Measurements from ENCODE around the gene DENND1A.

The DENND1A gene

GRCh38 chr9:123354806-123355508 lies 575.0 kb downstream of the DENND1A start:
- DNase-seq (ENCODE audit: low spot score), result no peak

- peak; percentile 36 for DNase-seq (ENCODE audit: low spot score)
These were observed 575.8 kb downstream of the DENND1A start for GRCh38 chr9:123353984-123354591.

GRCh38 chr9:123353041-123353440 lies 576.9 kb downstream of the DENND1A start:
- no peak for DNase-seq (ENCODE audit: low spot score)

DNA sequence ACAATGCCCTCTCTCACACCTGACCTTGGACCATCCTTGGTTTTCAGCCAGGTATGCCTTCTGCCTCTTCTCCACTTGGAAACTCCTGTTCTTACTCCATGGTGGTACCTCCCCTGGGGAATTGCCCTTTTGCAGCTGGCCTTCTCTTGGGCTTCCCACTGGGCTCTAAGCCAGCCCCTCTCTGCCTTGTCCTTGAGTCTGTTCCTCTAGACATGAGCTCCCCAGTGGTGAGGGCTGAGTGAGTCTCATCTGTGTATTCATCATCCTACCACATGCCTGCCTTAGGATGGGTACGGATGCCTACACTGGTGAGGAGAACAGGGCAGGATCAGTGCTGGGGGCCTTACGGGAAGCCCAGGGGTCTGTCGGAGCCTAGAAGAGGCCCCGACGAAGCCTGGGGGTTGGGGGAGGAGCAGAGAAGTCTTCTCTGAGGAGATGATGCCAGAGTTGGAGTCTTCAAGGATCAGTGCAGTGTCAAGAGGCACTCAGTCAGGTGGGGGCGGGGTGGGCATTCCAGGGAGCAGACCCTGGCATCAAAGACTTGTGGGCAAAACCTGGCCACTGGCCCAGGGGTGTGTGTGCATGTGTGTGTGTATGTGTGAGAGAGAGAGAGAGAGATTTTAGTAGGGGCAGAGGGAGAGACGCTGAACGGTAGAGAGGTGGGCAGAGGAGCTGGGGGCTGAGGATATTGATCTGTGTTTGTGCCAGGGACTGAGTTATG lies 579.2 kb downstream of the DENND1A start:
- DNase-seq (ENCODE audit: low spot score), result no peak

DNA sequence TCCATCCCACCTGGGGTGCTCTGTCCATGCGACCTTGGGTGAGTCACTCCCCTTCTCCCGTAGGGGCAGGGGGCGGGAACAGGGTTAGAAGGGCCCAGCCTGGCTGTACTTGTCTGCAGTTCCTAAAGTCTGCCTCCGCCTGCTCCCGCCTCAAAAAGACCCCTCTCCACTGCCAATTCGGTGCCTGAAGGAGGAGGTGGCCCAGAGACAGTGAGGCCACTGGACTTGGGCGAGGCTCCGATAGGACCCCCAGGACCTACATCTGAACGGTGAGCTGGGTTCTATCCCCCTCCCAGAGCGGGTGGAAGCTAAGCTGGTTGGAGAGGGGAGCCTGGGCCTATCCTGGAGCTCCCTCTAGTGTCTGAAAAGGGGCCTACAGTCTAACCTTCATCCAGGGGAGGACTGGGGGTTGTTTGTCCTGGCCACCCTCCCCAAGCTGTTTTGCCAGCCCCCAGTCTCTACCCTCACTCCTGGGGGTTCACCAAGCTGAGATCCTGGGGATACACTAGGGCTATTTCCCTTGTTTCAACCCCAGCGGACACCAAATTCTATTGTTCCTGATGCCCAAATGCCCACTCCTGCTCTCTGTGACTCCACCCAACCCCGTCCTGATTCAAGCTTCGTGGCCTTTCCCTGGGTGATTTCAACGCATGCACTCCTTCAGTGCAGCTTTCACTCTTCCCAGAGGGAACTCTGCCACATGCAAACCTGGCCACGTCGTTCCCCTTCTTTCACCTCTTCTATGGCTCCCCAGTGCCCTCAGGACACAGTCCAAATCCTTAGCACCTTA lies 580.0 kb downstream of the DENND1A start:
- DNase-seq (ENCODE audit: low spot score), result peak; percentile 62

GRCh38 chr9:123349033-123349432 lies 580.9 kb downstream of the DENND1A start:
- no peak for DNase-seq (ENCODE audit: low spot score)

- DNase-seq (ENCODE audit: low spot score), result no peak
These were observed 581.5 kb downstream of the DENND1A start for GRCh38 chr9:123348317-123348992.

GRCh38 chr9:123347289-123348060 lies 582.5 kb downstream of the DENND1A start:
- no peak for DNase-seq (ENCODE audit: low spot score)

DNA sequence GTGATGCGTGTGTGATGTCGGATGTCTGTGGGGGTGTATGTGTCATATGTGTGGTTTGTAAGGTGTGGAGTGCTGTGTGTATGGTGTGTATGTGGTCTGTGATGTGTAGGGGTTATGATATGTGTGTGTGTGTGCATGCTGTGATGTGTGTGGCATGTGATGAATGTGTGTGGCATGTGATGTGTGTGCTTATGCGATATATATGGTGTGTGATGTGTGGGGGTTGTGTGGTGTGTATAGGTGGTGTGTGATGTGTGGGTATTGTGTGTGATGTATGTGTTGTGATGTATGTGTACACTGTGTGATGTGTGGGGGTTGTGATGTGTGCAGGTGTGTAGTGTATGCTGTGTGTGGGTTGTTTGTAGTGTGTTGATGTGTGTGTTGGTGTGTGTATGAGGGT lies 583.1 kb downstream of the DENND1A start:
- DNase-seq (ENCODE audit: low spot score), result no peak

GRCh38 chr9:123346026-123346425 lies 583.9 kb downstream of the DENND1A start:
- no peak for DNase-seq (ENCODE audit: low spot score)

GRCh38 chr9:123345567-123345955 lies 584.4 kb downstream of the DENND1A start:
- no peak for DNase-seq (ENCODE audit: low spot score)

DNA sequence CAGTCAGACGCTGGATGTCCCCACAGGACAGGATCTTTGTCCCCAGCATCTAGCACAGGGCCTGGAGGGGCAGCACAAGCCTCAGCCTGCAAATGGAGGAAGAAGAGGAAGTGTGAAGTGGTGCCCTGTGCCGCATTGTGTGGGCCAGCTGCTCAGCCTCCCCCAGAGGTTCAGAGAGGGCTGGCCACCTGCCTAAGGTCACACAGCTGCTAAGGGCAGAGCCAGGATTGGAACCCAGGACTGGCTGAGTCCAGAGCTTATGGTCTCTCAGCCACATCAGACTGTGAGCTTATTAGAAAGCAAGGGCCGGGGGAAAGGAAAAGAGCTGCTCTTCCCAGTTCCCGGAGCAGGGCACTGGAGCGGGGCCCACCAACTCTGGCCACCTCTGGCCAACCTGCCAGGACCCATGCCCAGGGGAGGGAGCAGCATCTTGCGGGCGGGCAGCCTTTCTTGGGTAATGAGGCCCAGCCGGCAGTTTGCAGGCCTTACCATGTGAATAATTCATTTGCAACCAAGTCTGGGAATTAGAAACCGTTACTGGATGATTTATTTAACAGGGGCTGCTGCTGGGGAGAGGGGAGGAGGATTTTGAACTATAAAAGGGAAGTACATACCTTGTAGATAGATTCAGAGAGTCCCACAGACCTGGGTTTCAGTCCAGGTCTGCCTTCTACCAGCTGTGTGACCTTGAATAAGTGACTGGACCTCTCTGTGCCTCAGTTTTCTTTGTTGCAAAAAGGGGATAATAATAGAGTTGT lies 585.6 kb downstream of the DENND1A start:
- DNase-seq (ENCODE audit: low spot score), result no peak

DNA sequence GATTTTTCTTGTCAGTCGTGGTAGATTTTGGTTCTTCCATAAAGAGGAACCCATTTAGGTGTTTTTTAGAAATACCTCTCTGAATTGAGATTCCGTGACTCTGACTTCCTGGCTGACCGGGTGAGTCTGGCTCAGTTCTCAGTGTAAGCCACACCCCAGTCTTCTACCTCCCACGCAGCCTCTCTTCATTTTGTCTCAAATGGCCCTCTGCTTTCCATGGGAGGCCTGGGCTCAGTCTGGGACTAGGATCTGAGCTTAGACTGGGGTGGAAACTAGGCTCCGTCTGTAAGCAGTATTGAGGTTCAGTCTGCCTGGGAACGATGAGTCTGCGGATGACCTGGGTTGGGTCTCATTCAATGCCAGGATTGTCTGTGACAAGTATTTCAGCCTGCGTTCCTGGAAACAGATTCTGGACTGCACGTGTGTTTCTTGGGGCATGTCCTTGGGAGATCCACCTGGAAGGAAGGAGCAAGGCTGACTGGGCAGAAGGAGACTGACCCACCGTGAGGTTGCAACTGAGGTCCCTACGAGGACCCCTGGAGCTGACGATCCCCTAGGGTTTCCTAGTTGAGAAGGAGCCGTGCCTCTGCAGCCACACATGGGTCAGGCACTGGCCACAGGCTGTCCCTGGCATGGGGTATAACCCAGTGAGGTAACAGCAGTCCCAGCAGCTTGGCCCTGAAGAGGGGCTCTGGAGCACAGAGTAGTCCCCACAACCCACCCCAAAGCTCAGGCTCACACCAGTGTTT lies 586.3 kb downstream of the DENND1A start:
- no peak for DNase-seq (ENCODE audit: low spot score)

DNA sequence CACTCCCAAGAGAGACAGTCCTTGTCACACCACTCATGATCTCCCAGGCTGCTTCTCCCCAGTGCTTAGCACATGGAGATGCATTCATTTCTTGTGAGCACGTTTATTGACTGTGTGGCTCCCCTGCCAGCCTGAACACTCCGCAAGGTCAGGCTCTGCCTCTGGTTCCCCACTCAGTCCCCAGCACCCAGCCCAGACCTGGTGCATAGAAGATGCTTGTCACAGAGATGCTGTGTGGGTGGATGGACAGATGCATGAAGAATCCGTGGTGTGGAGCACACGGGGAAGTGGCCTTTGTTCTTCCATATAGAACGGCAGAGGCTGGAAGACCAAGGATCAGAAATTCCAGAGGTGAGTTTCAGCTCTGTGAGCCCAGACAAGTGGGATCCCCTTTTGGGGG lies 587.7 kb downstream of the DENND1A start:
- DNase-seq (ENCODE audit: low spot score), result no peak

GRCh38 chr9:123341816-123342215 lies 588.1 kb downstream of the DENND1A start:
- no peak for DNase-seq (ENCODE audit: low spot score)

- peak; percentile 44 for DNase-seq (ENCODE audit: low spot score)
These were observed 590.0 kb downstream of the DENND1A start for GRCh38 chr9:123339666-123340510.

GRCh38 chr9:123338710-123339665 lies 590.9 kb downstream of the DENND1A start:
- DNase-seq (ENCODE audit: low spot score), result peak; percentile 29

All from CD4-positive, alpha-beta T cell treated with Interleukin-6 at 100 ng/mL for 8 hours (primary cell).